Activated naive CD8-positive, alpha-beta T cell (primary cell): Measurements from ENCODE around the gene SND1.

Source experiments
- H3K27ac Mint-ChIP-seq: one replicate; pipeline ENCODE4 v1.8.0; 2021; ENCODE audit warnings: mixed read lengths
- H3K27me3 Mint-ChIP-seq: one replicate; pipeline ENCODE4 v1.8.0; 2021; ENCODE audit warnings: mixed read lengths
- H3K36me3 Mint-ChIP-seq: one replicate; pipeline ENCODE4 v1.8.0; 2021; ENCODE audit warnings: mixed read lengths
- H3K4me1 Mint-ChIP-seq: one replicate; pipeline ENCODE4 v1.8.0; 2021; ENCODE audit warnings: low read depth, mixed read lengths
- H3K4me3 Mint-ChIP-seq: one replicate; pipeline ENCODE4 v1.8.0; 2021; ENCODE audit warnings: mild to moderate bottlenecking, mixed read lengths
- H3K9me3 Mint-ChIP-seq: one replicate; pipeline ENCODE4 v1.8.0; 2021; ENCODE audit warnings: low read depth, mixed read lengths

Gene SND1

DNA sequence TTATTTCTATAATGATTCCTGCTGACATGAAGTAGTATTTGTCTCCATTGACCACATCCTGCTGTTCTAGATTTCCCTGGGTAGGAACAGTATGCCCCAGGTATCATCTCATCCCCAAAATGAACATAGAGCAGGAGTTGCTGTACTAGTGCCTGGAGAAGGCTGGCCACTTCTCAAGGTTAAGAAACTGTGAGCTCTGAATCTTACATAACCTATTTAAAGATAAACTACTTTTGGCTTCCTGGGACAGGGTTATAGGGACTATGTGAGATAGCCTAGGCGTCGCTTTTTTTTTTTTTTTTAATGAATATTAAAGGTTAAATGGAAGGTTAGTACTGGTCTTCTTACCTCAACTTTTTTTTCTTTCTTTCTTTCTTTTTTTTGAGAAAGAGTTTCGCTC is 276.2 kb downstream of the SND1 start:
- H3K9me3 Mint-ChIP-seq: no peaks in the 10 kb centered on the region
- H3K4me1 Mint-ChIP-seq: peaks cover 9% of the 10 kb centered on the region
- H3K4me3 Mint-ChIP-seq: no peak overlapping the region
- H3K27me3 Mint-ChIP-seq: no peaks in the 10 kb centered on the region
- H3K36me3 Mint-ChIP-seq: peaks cover 34% of the 10 kb centered on the region
- H3K27ac Mint-ChIP-seq: no peak overlapping the region

GRCh38 chr7:127928852-127929251 is 276.9 kb downstream of the SND1 start:
- Mint-ChIP-seq H3K36me3 (peaks cover 34% of the 10 kb centered on the region), H3K4me1 (peaks cover 8% of the 10 kb centered on the region), H3K27me3 (no peaks in the 10 kb centered on the region), H3K9me3 (no peaks in the 10 kb centered on the region), H3K4me3 (no peak overlapping the region), H3K27ac (no peak overlapping the region)

DNA sequence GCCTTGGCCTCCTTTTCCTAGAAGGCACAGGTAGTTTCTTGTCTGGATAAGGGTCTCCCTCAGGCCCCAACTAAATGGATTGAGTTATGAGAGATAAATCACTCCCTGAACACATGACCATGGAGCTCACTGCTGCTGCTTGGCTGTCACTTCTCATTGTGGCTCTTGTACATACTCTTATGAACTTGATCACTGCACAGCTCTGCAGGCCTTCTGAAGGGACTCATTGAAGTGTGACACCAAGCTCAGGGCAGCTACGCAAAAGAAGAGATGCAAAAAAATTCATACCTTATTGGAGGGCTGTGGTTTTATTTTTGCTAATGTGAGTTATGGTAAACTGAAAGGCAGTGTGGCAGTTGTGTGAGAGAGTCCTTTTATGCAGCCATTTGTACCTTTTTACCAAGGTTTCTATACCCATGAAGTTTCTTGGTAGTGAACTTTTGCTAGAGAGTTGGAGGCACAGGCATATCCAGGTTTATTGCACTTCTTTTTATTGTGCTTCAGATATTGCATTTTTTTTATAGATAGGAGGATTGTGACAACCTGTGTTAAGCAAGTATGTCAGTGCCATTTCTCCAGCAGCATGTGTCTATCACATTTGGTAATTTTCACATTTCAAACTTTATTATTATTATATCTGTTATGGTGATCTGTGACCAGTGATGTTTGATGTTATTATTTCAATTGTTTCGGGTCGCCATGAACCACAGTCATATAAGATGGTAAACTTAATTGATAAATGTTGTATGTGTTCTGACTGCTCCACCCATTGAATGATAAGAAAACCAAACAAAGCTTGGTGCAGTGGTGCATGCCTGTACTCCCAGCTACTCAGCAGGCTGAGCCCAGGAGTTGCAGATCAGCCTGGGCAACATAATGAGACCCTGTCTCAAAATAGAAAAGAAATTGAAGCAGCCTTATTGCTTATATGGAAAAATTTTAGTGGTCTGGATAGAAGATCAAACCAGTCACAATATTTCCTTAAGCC is 278.6 kb downstream of the SND1 start:
- H3K36me3 Mint-ChIP-seq: peaks cover 41% of the 10 kb centered on the region
- no peak overlapping the region for H3K27ac Mint-ChIP-seq
- no peaks in the 10 kb centered on the region for H3K9me3 Mint-ChIP-seq
- H3K27me3 Mint-ChIP-seq: no peaks in the 10 kb centered on the region
- H3K4me1 Mint-ChIP-seq: peaks cover 5% of the 10 kb centered on the region
- H3K4me3 Mint-ChIP-seq: no peak overlapping the region

DNA sequence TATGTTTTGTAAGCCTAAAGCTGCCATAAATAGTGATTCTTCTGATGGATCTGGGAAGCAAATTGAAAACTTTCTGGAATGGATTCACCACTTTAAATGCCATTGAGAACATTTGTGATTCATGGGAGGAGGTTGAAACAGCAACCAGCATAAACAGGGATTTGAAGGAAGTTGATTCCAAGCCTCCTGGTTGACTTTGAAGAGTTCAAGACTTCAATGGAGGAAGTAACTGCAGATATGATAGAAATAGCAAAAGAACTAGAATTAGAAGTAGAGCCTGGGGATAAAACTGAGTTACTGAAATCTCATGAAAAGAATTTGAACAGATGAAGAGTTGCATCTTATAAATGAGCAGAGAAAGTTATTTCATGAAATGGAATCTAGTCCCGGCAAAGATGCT is 280.1 kb downstream of the SND1 start:
- Mint-ChIP-seq H3K27ac (no peak overlapping the region), H3K27me3 (no peaks in the 10 kb centered on the region), H3K9me3 (no peaks in the 10 kb centered on the region), H3K4me1 (peaks cover 2% of the 10 kb centered on the region), H3K4me3 (no peak overlapping the region), H3K36me3 (peaks cover 39% of the 10 kb centered on the region)

GRCh38 chr7:127932496-127932895 is 280.5 kb downstream of the SND1 start:
- H3K27me3 Mint-ChIP-seq: no peaks in the 10 kb centered on the region

GRCh38 chr7:127933146-127933545 is 281.2 kb downstream of the SND1 start:
- no peak overlapping the region for H3K27ac Mint-ChIP-seq
- no peaks in the 10 kb centered on the region for H3K4me1 Mint-ChIP-seq
- no peak overlapping the region for H3K4me3 Mint-ChIP-seq
- peaks cover 42% of the 10 kb centered on the region for H3K36me3 Mint-ChIP-seq
- no peaks in the 10 kb centered on the region for H3K9me3 Mint-ChIP-seq
- H3K27me3 Mint-ChIP-seq: no peaks in the 10 kb centered on the region

More at GRCh38 chr7:127932496-127932895, 280.5 kb downstream of the SND1 start:
- Mint-ChIP-seq H3K4me1 (no peaks in the 10 kb centered on the region), H3K4me3 (no peak overlapping the region), H3K9me3 (no peaks in the 10 kb centered on the region), H3K27ac (no peak overlapping the region), H3K36me3 (peaks cover 41% of the 10 kb centered on the region)

DNA sequence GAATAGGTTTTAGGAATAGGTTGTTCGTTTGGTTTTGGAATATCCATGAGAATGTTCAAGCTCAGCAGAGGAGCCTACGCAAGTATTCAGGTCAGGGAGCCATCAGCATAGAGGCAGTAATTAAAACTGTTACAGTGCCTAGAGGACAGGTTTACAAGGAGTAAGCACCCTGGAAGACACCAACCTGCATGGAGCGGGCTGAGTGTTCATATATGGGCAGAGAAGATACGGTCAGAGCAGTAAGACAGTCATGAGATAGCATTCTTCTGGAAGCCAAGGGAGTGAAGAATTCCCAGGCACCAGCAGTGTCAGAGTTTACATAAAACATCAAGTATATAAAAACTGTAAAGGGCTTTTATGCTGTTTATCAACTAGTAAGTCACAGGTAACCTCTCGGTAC is 282.7 kb downstream of the SND1 start:
- no peaks in the 10 kb centered on the region for H3K4me1 Mint-ChIP-seq
- H3K27me3 Mint-ChIP-seq: no peaks in the 10 kb centered on the region
- H3K4me3 Mint-ChIP-seq: no peak overlapping the region
- no peak overlapping the region for H3K27ac Mint-ChIP-seq
- H3K36me3 Mint-ChIP-seq: peaks cover 36% of the 10 kb centered on the region
- H3K9me3 Mint-ChIP-seq: no peaks in the 10 kb centered on the region

GRCh38 chr7:127935847-127936376 is 283.9 kb downstream of the SND1 start:
- Mint-ChIP-seq H3K4me3 (no peak overlapping the region), H3K27me3 (no peaks in the 10 kb centered on the region), H3K27ac (peak overlapping the region; percentile 25), H3K36me3 (peaks cover 26% of the 10 kb centered on the region), H3K9me3 (no peaks in the 10 kb centered on the region), H3K4me1 (no peaks in the 10 kb centered on the region)

DNA sequence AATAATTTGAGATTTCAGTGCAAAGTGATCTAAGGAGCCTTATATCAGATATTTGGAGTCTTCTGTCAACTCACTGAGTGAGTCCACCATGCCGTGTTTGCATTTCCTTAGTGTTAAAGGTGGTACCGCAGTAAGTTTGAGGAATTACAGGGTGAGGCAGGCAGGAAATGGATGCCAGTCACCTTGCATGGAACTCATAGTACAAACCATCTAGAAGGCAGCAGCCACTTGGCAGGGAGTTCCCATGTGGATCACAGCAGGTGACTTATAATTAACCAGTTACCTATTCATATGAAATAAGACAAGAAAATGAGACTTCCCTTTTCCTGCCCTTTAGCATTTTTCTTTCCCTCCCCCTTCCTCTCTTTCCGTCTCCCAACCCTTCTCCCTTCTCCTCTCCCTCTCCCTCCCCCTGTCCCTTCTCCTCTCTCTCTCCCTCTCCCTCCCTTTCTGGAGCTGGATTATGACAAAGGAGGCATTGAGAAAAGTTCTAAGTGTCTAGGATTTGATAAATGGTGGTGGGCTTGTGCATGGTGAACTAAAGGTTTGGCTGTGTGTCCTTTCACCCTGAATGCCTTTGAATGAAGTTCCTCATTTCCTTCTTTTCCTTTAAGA is 285.2 kb downstream of the SND1 start:
- no peak overlapping the region for H3K27ac Mint-ChIP-seq
- no peaks in the 10 kb centered on the region for H3K9me3 Mint-ChIP-seq
- no peak overlapping the region for H3K4me3 Mint-ChIP-seq
- no peaks in the 10 kb centered on the region for H3K27me3 Mint-ChIP-seq
- no peaks in the 10 kb centered on the region for H3K4me1 Mint-ChIP-seq
- H3K36me3 Mint-ChIP-seq: peaks cover 22% of the 10 kb centered on the region

DNA sequence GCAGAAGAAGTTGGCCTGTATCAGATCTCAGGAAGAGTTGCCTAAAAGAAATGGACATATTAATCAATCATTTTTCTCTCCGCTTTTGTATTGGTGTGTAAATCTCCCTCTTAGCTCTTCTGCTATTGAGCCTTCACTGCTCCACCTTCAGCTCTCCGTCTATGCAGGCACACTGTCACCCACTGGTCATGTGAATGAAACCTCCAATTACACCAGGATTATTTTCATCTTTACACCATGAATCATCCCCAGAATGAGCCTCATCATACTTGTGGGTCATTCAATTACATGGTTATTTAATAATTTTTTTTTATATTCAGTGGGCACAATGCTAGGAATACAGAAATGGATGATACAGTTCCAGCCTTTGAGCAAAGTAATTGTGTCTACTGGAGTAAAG is 286.6 kb downstream of the SND1 start:
- no peaks in the 10 kb centered on the region for H3K27me3 Mint-ChIP-seq
- no peaks in the 10 kb centered on the region for H3K4me1 Mint-ChIP-seq
- H3K4me3 Mint-ChIP-seq: no peak overlapping the region
- H3K36me3 Mint-ChIP-seq: peaks cover 19% of the 10 kb centered on the region
- no peaks in the 10 kb centered on the region for H3K9me3 Mint-ChIP-seq
- peak overlapping the region; percentile 2 for H3K27ac Mint-ChIP-seq

DNA sequence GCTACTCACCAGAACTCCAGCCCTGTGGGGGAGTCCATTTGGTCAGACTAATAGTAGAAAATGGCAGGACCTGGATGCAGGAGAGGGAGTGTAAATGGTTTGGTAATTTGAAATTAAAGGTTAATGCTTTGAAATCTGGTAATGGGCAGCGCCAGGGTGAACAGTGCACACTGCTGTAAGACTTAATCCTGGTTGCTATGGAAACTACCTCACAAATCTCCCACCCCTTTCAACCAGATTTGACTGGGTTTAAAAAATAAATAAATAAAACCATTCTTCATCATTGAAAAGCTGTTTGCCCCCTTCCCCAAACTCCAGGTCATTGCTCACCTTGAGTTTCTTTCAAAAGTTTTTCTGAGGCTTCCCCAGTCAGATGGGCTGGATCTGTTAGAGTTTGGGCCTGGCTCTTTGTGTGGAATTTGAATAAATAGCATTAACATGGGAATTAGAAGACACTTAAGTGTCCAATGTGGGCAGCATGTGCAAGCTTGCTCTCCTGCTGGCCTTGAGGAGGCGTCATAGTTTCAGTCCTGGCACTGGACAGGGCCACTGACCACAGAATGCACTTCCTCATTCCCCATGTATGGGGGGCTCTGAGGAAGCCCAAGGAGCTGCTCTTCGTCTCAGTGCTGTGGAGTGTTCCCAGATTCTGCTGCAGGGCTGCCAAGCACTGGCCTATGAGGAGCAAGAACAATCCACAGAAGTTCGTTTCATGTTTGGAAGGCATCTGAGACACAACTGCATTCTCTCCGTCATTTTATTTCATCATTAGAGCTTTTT is 288.6 kb downstream of the SND1 start:
- Mint-ChIP-seq H3K36me3 (peaks cover 13% of the 10 kb centered on the region), H3K27me3 (no peaks in the 10 kb centered on the region), H3K4me3 (no peak overlapping the region), H3K9me3 (no peaks in the 10 kb centered on the region), H3K27ac (no peak overlapping the region), H3K4me1 (no peaks in the 10 kb centered on the region)

DNA sequence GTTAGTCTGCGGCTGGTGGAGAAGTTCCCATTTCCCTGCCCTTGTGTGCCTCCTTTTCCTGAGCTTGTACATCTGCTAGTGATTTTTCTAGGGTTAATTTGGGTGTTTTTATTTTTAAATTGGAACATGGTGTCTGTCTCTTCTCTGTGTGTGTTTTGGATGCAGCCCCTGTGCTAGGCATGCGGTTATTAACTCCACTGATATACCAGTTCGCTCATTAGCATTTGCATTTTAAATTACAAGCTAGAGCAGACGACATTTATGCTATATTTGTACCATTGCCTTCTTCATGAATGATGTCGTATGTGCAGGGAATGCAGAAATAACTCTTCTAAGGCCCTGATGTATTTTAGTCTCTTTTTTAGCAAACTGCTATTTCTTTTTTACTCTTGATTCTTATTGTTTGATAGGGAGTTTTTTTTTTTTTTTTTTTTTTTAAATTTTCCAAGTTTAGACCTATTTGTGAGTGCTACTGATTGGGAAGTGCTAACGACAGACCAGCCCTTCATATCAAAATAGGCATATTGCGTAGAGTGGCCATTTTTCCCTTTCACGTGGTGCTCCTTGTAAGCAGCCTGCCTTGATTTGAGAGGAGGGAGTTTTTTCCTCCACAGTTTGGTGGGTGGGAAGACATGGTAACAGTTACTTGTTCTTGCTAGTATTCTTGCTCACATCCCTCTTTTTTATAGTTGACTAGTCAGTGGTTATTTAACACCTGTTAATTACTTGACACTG is 289.6 kb downstream of the SND1 start:
- Mint-ChIP-seq H3K36me3 (peaks cover 16% of the 10 kb centered on the region), H3K4me3 (no peak overlapping the region)

DNA sequence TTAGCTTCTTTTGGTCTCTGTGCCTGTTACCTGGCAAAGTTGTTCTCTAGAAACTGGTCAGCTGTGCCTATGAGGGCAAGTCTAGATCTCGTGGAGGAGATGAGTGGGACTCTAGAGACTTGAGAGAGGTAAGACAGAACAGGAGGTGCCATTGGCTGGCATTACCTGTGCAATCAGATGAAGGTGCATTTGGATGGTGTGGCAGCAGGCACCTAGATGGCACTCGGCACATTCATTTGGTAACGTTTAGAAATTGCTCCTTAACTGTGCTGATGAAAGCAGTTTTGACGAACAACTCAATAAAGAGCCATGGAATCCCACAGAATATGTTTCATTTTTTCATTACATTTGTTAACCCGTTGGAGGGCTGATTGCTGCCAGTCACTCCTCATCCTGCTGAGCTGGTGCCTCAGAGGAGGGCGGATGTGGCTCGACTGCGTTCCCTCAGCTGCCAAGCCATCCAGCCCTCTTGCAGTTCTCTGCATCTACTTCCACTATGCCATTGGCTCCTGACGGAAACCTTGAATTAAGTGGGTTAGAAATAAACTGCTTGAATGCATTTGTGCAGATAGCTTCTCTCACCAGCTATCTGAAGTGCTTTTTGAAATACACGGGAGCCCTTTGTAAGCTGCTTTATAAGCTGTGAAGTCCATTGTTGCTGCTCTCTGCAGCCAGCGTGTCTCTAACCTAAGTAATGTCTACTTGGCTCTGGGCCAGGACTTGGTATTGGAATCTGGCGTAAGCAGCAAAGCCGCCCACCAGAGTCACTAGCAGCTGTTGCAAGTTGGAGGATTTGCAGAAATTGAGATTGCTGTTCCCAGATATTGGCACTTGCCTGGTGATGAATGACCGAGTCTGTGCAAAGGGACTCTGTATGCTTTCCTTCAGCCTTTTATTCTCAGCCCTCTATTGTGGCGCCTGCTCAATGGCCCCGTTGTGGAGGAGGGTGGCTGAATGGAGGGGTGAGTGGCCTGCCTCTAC is 291.8 kb downstream of the SND1 start:
- Mint-ChIP-seq H3K36me3 (peaks cover 13% of the 10 kb centered on the region), H3K4me3 (no peak overlapping the region), H3K9me3 (no peaks in the 10 kb centered on the region), H3K4me1 (no peaks in the 10 kb centered on the region), H3K27me3 (no peaks in the 10 kb centered on the region), H3K27ac (no peak overlapping the region)

More for the DNA sequence above, 289.6 kb downstream of the SND1 start:
- Mint-ChIP-seq H3K9me3 (no peaks in the 10 kb centered on the region), H3K4me1 (no peaks in the 10 kb centered on the region), H3K27me3 (no peaks in the 10 kb centered on the region), H3K27ac (no peak overlapping the region)
